IPS-20b (cell line): ENCODE data around the gene RRAD.

Experiments
- H3K27ac ChIP-seq: one replicate; pipeline ENCODE4 v1.5.1; 2013; ENCODE audit warnings: low read length
- H3K27me3 ChIP-seq: 2 replicates; pipeline ENCODE4 v1.6.1; 2013; ENCODE audit warnings: mild to moderate bottlenecking, low read length, inconsistent platforms; ENCODE audit not compliant: insufficient read depth
- H3K36me3 ChIP-seq: 2 replicates; pipeline ENCODE4 v1.6.1; 2013; ENCODE audit warnings: low read depth, mild to moderate bottlenecking, inconsistent platforms, low read length, moderate library complexity; ENCODE audit not compliant: insufficient read depth
- H3K4me1 ChIP-seq: 2 replicates; pipeline ENCODE4 v1.6.1; 2013; ENCODE audit warnings: mild to moderate bottlenecking, control low read depth, inconsistent platforms, low read length, moderate library complexity; ENCODE audit not compliant: insufficient read depth
- H3K4me3 ChIP-seq: 2 replicates; pipeline ENCODE4 v1.5.1; 2013; ENCODE audit warnings: mild to moderate bottlenecking, low read length, inconsistent platforms
- H3K9ac ChIP-seq: 2 replicates; pipeline ENCODE4 v1.6.1; 2013; ENCODE audit warnings: low read depth, mild to moderate bottlenecking, inconsistent platforms, low read length, moderate library complexity
- H3K9me3 ChIP-seq: 2 replicates; pipeline ENCODE4 v1.6.1; 2013; ENCODE audit warnings: mild to moderate bottlenecking, low read depth, low read length, inconsistent platforms; ENCODE audit not compliant: insufficient read depth

RRAD gene

DNA sequence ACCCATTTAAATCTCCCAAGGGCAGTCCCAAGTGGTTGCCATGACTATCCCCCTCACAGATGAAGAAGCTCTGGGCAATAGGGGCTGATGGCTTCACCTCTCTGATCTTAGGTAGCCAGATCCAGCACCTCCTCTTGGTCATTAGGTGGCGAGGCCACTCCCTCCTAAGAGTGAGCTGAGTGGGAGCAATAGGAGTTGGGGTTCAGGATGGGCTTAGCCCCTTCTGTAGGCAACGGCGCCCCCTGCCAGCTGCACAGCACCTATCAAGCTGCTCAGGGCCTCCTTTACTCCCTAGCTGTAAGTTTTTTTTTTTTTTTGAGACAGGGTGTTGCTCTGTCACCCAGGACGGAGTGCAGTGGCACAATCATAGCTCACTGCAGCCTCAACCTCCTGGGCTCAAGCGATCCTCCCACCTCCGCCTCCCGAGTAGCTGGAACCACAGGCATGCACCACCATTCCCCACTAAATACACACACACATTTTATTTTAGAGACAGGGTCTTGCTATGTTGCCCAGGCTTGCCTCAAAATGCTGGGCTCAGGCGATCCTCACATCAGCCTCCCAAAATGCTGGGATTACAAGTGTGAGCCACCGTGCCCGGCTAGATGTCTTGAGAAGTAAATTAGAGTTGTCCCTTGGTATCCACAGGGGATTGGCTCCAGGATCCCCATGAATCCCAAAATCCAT, 3.5 kb upstream of the RRAD start:
- Histone ChIP-seq H3K4me1 (peaks cover 4% of the 10 kb centered on the region; the same call in 1 of the 2 replicates), H3K36me3 (no peaks in the 10 kb centered on the region), H3K27ac (no peak overlapping the region)

DNA sequence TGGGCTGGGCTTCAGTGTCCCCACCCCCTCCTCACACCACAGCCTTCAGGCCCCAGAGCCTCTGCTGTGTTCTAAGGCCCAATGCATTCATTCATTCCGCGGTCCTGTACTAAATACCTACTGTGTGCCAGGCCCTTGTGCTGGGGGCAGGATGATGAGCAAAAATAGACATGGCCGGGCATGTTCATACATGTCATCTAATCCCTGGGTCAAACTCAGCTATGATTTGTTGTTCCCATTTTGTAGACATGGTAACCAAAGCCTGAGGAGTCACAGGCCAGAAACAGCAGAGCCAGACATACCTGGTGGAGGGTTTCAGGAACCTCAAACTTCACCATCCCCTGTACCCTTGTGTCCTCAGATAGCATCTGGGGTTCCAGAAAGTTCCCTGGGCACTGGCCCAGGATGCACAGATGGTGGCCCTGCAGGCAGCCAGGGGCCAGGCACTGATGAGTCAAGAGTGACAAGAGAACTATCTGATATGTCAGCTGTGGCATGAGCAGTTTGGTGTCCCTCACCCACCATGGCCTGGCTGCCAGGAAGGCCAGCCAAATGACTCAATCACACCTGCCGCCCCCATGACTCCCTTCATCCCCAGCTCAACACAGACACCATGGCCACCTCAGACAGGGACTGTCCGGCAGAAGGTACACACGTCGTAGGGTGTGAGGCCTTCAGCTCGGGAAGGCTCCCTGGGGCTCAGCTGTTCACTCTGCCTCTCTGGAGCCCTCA, 2.7 kb upstream of the RRAD start:
- Histone ChIP-seq H3K9me3 (no peaks in the 10 kb centered on the region), H3K36me3 (no peaks in the 10 kb centered on the region), H3K27ac (no peak overlapping the region), H3K9ac (no peak overlapping the region), H3K27me3 (peaks cover 49% of the 10 kb centered on the region), H3K4me1 (no peaks in the 10 kb centered on the region), H3K4me3 (no peak overlapping the region)

More for the DNA sequence above, 3.5 kb upstream of the RRAD start:
- Histone ChIP-seq H3K27me3 (peaks cover 46% of the 10 kb centered on the region), H3K4me3 (no peak overlapping the region), H3K9ac (no peak overlapping the region), H3K9me3 (no peaks in the 10 kb centered on the region)

DNA sequence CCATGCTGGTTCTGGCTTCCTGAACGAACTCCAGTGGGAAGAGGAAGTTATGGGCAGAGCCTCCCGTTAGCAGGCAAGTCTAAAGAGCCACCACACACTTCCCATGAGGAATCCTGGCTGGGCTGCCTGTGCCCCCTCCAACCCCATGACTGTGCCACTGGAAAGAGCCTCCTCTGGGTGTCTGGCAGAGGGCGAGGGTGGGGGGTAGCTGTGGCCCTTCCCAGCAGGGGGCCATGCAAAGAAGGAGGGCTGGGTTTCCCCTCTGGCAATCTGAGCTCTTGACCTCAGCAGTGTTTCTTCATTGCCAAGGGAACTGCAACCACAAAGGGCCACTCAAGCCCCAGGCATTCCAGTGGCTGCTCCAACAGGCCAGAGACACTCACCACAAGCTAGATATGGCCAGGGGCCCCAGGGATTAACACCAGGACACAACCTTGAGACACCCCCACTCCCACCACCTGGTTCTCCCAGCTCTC, 1.7 kb upstream of the RRAD start:
- Histone ChIP-seq H3K36me3 (no peaks in the 10 kb centered on the region), H3K9ac (no peak overlapping the region), H3K27ac (no peak overlapping the region), H3K4me1 (no peaks in the 10 kb centered on the region), H3K4me3 (no peak overlapping the region), H3K27me3 (peaks cover 51% of the 10 kb centered on the region), H3K9me3 (no peaks in the 10 kb centered on the region)

DNA sequence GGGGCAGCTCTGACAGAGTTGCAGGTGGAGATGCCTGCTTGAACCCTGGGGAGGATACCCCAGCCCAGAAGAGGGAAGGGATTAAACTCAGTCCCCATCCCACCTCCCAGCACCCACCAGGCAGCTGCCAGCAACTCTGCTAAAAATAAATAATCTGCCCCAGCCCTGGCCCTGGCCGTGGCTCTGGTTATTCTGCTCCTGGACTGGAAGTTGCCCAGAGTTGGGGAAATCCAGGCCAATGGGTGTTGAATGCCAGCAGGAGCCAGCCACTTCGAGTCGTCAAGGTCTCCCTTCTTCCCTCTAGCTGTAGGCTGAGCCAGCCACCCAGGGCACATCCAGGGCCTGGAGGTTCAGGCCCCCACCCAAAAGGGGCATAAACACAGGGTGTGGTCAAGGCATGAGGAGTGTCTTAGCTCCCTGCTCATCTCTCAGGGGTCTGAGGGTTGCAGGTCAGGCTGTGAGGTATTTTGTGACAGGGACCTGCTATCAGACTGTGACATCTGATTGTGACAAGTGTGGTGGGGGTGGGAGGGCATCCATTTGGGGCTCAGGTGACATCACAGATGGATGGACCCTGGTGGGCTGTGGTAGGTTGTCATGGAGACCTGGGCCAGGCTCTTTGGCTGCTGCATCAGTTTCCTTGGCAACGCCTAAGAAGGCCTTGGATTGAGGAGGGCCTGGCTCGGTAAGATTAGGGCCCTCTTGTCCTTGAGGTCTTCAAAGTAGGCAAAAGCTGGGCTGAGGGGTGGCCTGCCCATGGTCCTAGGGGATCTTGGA, 1.0 kb upstream of the RRAD start:
- Histone ChIP-seq H3K27ac (no peak overlapping the region), H3K36me3 (no peaks in the 10 kb centered on the region), H3K9me3 (no peaks in the 10 kb centered on the region), H3K4me3 (no peak overlapping the region), H3K27me3 (peaks cover 53% of the 10 kb centered on the region), H3K4me1 (no peaks in the 10 kb centered on the region), H3K9ac (no peak overlapping the region)

DNA sequence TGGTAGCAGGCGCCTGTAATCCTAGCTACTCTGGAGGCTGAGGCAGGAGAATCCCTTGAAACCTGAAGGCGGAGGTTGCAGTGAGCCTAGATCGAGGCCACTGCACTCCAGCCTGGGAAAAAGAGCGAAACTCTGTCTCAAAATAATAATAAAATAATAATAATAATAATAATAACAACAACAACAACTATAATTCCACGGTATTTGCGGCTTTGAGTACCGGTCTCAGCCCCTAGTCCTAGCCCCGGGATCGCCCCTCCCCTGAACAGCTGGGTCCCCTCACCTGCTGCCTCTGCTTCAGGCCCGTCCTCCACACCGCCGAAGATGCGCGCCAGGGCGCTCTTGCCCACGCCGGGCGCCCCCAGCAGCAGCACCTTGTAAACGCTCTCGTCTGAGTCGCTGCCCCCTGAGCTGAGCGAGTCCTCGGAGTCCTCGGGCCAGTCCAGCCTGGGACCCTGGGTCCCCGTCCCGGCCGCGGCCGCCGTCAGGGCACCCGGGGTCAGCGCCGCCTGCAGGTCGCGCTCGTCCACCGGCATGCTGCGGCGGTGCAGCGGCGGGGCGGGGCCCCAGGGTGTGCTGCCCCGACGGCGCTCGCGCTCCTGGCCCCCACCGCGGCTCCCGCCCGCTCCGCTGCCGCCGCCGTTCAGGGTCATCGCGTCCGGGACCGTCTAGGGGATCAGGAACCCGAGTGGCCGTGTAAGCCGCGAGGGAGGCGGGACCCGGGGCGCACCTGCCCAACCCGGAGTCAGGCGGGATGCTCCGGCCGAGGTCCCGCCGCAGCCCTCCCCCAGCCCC, 611 bp downstream of the RRAD start:
- Histone ChIP-seq H3K4me1 (no peaks in the 10 kb centered on the region), H3K4me3 (peak overlapping the region; percentile 47; the same call in 1 of the 2 replicates), H3K36me3 (no peaks in the 10 kb centered on the region), H3K9ac (no peak overlapping the region), H3K9me3 (no peaks in the 10 kb centered on the region), H3K27me3 (peaks cover 66% of the 10 kb centered on the region), H3K27ac (no peak overlapping the region)

DNA sequence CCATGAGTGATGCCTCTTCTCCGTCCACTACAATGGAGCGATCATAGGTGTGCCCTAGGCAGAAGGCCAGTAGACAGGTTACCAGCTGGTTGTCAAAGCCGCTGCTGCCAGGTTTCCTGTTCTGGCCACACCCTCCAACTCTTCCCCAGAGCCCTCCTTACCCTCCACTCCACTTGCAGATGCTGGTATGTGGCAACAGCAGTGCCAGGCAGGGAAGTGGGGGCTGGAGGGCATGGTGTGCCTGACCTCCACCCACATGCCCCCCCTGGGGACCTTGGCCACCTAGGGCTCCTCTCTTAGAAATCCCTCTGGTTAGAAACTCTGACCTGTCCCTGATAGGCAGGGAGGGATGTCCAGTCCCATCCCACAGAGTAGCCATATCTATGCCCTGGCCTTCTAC, 1.5 kb downstream of the RRAD start:
- Histone ChIP-seq H3K27ac (no peak overlapping the region), H3K36me3 (no peaks in the 10 kb centered on the region), H3K4me3 (no peak overlapping the region), H3K27me3 (peaks cover 72% of the 10 kb centered on the region), H3K4me1 (no peaks in the 10 kb centered on the region), H3K9ac (no peak overlapping the region), H3K9me3 (no peaks in the 10 kb centered on the region)

DNA sequence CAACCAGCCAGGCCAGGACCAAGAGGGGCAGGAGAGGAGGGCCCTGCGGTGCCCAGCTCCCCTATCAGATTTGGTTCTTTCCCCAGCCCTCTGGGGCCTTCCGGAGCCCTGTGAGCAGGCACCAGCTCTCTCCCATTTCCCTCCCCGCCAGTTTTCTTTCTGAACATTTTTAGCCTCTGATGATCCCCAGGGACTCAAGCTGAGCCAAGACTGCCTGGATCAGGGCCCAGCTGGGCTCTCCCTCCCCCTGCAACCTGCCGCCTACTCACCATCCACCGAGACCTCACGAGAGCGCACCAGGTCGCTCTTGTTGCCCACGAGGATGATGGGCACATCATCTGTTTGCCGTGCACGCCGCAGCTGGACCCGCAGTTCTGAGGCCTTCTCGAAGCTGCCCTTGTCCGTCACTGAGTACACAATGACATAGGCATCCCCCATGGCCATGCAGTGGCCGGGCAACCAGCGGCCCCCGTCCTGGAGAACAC, 2.0 kb downstream of the RRAD start:
- Histone ChIP-seq H3K9ac (no peak overlapping the region), H3K27me3 (peaks cover 72% of the 10 kb centered on the region), H3K9me3 (no peaks in the 10 kb centered on the region), H3K4me1 (no peaks in the 10 kb centered on the region), H3K27ac (no peak overlapping the region), H3K4me3 (no peak overlapping the region), H3K36me3 (no peaks in the 10 kb centered on the region)

DNA sequence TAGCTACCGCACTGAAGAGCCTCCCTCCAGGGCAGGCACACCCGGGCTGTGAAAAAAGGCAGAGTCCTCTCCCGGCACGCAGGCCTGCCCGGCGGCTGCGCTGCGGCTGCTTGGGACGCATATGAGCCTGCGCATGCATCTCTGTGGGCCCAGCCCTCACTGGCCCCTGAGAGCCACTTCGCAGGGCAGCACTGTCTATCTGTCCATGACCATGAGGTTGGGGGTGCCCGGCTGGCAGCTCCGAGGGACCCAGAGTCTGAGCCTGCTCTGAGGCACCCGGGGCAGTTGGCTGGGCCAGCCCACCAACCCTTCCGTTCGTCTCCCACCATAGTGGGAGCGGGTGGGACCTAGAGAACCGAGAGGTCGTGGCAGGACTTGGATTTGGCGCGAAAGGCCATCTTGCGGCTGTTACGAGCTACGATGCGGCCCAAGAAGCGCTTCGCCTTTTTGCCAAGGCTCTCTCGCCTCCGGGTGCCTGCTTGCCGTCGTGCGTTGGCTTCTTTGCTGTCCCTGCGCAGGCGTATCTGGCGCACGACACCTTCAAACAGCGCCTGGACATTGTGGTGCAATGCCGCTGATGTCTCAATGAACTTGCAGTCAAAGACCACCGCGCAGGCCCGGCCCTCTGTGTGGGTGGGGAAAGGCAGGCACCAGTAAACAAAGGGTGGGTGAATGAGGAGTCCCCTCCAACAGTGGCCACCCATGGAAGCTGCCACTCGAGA, 3.4 kb downstream of the RRAD start:
- H3K4me3 ChIP-seq: no peak overlapping the region
- H3K4me1 ChIP-seq: no peaks in the 10 kb centered on the region
- H3K27me3 ChIP-seq: peaks cover 62% of the 10 kb centered on the region
- H3K9me3 ChIP-seq: no peaks in the 10 kb centered on the region
- no peak overlapping the region for H3K9ac ChIP-seq
- no peaks in the 10 kb centered on the region for H3K36me3 ChIP-seq
- H3K27ac ChIP-seq: no peak overlapping the region

DNA sequence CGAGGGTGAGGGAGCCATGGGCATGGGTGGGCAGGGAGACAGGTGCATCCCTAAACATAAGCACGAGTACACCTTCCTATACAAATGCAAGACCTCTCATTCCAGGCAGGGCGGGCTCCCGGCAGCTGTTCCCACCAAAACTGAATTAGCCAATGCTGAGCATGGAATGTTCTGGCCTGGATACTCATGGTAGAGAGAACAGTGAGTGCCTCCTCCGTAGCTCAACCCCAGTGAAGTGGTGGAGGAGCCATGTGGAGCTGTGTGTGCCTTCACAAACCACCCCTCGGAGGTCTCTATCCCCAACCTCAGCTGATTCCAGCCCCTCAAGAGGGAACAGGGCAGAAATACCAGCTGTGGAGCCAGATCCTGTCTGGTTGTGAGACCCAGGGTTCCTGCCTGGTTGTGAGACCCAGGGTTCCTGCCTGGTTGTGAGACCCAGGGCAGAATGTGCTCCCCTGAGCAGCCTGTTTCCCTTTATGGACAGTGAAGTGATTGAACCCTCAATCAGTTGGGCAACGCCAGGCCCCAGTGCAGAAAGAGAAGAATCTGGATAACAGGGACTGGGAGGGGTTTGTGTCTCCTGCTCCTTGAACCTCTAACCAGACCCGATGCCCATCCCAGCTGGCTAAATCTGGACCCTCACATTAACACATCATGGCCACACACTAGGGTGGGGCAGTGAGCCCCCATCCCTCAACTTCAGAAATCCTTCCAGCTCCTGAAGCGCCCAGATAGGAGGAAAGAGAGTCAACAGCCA, 4.2 kb downstream of the RRAD start:
- Histone ChIP-seq H3K36me3 (no peaks in the 10 kb centered on the region), H3K27ac (no peak overlapping the region), H3K27me3 (peaks cover 60% of the 10 kb centered on the region), H3K4me3 (no peak overlapping the region), H3K9me3 (no peaks in the 10 kb centered on the region), H3K4me1 (no peaks in the 10 kb centered on the region), H3K9ac (no peak overlapping the region)

DNA sequence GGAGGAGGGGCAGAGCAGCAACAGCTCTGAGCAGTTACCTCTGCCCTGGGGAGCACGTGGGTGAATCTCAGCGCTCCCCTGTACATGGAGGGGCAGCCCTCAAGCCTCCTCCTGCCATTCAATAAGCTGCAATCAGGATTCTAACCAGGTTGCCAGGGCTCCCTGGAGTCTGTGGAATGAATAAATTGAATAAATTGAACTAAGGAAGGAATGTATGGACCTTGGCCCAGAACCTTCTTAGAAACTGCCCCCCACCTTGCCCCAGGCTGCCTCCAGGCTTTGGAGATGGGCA, 5.1 kb downstream of the RRAD start:
- H3K9me3 ChIP-seq: no peaks in the 10 kb centered on the region
- no peak overlapping the region for H3K9ac ChIP-seq
- no peak overlapping the region for H3K4me3 ChIP-seq
- H3K27ac ChIP-seq: no peak overlapping the region
- H3K4me1 ChIP-seq: no peaks in the 10 kb centered on the region
- peaks cover 53% of the 10 kb centered on the region for H3K27me3 ChIP-seq
- no peaks in the 10 kb centered on the region for H3K36me3 ChIP-seq
